HG02870 (cell line): Measurements from ENCODE around the gene ARSA.
"Not testable (repeated sequence)": the region's sequence is repeated elsewhere in the genome, so short reads cannot be mapped to it uniquely, and the experiment has no call there.

Source experiments
- ATAC-seq: cut with Tn5 transposase; IDR thresholded peaks from one replicate; pipeline ENCODE4 v1.9.1; 2021; ENCODE audit warnings: mild to moderate bottlenecking, moderate library complexity; ENCODE audit not compliant: unreplicated experiment

The ARSA gene

DNA sequence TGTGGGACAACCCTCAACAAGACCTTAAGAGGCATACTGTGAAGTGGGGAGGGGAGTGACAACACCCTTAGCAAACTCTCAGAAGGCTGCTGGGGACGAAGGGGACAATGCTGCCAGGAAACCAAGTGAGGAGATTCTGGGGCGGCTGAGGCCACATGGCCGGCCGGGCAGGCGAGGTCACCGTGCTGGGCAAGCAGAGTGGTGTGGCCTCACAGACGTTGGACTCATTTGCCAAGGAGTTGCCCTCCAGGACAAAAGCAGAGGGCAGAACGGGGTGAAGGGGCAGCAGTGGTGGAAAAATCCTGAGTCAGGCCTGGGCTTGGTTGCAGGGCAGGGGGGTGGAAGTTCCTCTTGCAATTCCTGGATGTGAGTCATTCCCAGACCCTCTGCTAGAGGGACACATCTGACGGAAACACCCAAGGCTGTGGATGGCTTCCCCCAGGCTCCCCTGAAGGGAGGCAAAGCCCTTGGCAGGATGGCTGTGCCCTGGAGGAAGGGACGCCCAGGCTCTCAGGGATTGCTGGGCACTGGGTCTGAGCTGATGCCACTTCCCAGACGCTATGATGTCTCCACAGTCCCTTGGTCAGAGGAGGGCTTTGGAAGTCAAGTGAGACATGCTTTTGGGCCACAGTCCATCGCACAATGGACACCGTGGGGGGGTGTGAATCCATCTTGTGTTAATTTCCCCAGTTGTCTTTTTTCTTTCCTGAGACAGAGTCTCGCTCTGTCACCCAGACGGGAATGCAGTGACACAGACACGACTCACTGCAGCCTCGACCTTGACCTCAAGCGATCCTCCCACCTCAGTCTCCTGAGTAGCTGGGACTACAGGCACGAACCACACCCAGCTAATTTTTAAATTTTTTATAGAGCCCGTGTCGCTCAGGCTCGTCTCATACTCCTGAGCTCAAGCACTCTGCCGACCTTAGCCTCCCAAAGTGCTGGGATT, 28.4 kb upstream of the ARSA start:
- no peak for ATAC-seq

GRCh38 chr22:50654664-50655063, 26.7 kb upstream of the ARSA start:
- not testable (repeated sequence) for ATAC-seq

DNA sequence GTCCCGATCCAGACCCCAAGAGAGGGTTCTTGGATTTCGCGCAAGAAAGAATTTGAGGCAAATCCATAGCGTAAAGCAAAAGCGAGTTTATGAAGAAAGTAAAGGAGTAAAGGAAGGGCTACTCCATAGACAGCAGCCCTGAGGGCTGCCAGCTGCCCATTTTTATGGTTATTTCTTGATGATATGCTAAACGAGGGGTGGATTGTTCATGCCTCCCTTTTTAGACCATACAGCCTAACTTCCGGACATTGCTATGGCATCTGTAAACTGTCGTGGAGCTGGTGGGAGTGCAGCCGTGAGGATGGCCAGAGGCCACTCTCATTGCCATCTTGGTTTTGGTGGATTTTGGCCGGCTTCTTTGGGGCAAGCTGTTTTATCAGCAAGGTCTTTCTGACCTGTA, 25.3 kb upstream of the ARSA start:
- no peak for ATAC-seq

DNA sequence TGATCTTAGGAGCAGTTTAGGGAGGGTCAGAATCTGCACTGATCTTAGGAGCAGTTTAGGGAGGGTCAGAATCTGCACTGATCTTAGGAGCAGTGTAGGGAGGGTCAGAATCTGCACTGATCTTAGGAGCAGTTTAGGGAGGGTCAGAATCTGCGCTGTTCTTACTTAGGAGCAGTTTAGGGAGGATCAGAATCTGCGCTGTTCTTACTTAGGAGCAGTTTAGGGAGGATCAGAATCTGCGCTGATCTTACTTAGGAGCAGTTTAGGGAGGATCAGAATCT, 15.8 kb upstream of the ARSA start:
- not testable (repeated sequence) for ATAC-seq

DNA sequence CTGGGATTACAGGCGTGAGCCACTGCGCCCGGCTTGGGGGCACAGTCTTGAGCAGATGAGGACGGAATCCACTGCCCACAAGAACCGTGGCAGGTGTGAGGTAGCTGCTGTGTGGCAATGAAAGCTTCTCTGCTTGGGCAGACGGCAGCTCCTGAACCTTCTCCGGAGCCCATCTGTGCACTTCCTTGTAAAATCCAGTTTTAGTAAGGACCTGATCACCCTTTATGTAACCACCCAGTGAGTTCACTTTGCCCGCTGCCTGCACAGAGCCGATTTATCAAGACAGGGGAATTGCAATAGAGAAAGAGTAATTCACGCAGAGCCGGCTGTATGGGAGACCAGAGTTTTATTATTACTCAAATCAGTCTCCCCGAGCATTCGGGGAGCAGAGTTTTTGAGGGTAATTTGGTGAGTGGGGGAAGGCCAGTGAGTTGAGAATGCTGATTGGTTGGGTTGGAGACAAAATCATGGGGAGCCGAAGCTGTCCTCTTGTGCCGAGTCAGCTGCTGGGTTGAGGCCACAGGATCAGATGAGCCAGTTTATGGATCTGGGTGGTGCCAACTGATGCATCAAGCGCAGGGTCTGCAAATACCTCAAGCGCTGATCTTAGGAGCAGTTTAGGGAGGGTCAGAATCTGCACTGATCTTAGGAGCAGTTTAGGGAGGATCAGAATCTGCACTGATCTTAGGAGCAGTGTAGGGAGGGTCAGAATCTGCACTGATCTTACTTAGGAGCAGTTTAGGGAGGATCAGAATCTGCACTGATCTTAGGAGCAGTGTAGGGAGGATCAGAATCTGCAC, 15.3 kb upstream of the ARSA start:
- ATAC-seq: not testable (repeated sequence)

DNA sequence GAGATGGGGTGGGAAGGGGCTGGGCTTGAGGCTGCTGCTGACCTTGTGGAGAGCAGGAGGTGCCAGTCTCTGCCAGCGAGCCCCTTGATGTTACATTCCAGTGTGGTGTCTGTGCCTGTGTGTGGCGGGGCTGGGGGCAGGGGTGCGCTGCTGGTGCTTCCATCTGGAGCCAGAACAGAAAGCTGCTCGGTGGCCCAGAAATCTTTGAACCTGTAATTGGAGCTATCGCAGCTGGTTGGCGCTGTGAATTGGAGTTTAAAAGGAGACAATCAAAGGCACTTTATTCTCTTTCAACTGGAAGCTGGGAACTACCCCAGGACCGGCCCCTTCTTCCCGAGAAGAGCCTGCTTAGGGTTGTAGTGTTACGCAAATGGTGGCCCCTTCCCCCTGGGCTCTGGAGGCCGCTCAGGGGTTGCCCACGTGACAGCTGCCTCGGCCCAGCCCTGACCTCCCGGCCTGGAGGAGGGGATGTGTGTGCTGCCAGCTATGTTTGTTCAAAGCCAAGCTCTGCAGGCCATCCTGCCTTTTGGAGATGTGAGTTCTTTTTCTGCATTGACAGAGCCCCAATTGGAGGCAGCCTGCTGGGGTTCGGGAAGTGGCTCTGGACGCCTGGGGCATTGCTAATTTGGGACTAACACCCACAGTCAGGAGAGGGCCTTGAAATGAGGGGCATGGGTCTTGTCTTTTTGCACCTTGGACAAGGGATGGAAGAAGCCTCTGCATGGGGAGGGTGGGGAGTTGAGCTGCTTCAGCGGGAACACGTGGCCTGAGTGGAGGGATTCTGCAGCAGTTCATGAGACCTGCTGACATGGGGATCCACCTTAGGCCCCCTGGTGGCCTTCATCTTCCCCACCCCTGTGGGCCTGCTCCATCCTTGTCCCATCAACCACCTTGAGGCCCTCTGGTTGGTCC, 14.0 kb upstream of the ARSA start:
- ATAC-seq: no peak

GRCh38 chr22:50640857-50641647, 13.1 kb upstream of the ARSA start:
- ATAC-seq: no peak

- not testable (repeated sequence) for ATAC-seq
Observed at GRCh38 chr22:50640296-50640695, 12.3 kb upstream of the ARSA start.

GRCh38 chr22:50635591-50635990, 7.6 kb upstream of the ARSA start:
- no peak for ATAC-seq

GRCh38 chr22:50633771-50634170, 5.8 kb upstream of the ARSA start:
- ATAC-seq: no peak

GRCh38 chr22:50633086-50633485, 5.1 kb upstream of the ARSA start:
- ATAC-seq: no peak

- no peak for ATAC-seq
Observed at GRCh38 chr22:50630376-50630775, 2.4 kb upstream of the ARSA start.

DNA sequence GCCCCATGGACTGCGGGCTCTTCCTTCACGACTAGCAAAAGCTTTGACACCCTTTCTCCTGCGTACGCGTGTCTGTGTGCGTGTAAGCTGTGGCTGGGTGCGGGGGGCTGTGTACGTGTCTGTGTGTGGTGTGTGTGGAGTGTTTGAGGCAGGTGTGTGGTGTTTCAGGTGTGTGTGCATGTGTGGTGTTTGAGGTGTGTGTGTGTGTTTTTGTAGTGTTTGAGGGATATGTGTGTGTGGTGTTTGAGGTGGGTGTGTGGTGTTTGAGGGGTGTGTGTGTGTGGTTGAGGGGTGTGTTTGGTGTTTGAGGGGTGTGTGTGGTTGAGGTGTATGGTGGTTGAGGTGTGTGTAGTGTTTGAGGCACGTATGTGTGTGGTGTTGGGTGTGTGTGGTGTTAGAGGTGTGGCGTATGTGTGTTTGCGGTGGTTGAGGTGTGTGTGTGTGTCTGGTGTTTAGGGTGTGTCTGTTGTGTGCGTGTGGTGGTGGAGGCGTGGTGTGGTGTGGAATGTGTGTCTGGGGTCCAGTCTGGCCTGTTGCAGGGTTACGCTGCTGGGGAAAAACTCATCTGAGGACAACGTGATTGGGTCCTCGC, 687 bp upstream of the ARSA start:
- no peak for ATAC-seq

GRCh38 chr22:50626850-50627641, 906 bp downstream of the ARSA start:
- ATAC-seq: no peak

DNA sequence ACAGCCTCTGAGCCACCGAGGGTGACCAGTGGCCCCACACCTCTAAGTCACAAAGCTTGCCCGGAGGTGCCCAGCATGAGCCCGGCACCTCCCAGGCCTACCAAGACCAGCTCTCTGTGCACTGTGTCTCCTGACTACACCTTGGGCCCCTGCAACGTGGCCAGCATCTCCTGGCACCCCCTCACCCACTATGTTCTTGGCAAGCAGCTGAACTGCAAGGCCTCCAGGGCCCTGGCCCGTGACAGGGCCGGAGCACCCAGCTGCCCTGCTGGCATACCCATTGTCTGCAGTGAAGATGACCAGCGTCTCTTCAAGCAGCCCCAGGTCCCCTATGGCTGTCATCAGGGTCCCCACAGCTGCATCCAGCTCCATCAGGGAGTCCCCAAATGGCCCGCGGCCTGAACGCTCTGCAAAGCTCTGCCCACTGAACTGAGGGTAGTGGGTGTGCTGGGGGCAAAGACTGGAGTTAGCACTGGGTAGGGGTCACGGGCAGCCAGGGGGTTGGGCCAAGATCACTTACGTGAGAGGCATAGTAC, 1.6 kb downstream of the ARSA start:
- ATAC-seq: no peak

DNA sequence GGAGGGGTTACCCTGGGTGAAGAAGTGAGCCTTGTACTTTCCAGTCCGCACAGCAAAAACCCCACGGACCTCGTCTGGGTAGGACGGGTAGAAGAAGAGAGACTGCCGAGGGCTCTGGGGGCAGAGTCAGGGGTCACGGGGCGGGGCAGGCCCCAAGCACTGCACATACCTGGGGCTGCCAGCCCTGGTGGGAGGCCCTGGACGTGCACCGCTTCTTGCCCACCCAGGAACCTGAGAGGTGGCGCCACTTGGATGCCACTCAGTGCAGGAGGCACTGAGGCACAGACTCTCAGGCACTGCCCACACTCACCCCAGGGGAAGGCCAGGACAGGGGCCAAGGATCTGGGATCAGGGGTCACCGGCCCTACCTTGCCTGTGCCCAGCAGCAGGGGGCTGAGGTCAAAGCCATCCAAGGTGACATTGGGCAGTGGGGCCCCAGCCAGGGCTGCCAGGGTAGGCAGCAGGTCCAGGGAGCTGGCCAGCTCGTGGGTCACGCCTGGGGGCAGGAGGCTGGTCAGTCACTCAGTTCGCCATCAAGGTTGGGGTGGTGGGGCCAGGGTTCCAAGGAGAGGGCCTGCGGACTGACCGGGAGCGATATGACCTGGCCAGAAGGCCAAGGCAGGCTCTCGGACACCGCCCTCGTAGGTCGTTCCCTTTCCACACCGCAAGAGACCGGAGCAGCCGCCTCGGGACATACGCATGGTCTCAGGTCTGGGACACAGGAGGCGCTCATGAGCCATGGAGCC, 2.2 kb downstream of the ARSA start:
- ATAC-seq: no peak

DNA sequence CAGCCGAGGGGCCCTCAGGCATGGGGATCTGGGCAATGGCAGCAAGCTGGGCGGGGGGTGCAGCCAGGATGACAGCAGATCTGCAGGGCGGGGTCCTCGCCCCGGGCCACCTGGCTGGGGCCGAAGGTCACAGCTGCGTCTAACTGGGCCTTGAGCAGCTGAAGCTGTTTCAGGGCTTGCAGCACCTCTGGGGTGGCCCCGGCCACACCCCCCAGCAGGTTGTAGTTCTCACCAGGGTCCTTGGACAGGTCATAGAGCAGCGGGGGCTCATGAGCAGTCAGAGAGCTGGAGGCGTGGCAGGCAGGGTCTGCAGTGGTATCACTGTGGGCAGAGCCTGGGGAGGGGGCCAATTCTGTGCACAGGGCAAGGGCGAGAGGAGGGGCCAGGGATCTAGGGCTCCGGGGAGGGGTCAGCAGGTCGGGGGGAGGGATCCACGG, 2.8 kb downstream of the ARSA start:
- ATAC-seq: no peak
